HG03097 (cell line): Measurements from ENCODE around the gene TRDN.

Experiments used
- ATAC-seq: cut with Tn5 transposase; IDR thresholded peaks from one replicate; pipeline ENCODE4 v1.9.1; 2021; ENCODE audit not compliant: unreplicated experiment, low FRiP score

Gene TRDN

DNA sequence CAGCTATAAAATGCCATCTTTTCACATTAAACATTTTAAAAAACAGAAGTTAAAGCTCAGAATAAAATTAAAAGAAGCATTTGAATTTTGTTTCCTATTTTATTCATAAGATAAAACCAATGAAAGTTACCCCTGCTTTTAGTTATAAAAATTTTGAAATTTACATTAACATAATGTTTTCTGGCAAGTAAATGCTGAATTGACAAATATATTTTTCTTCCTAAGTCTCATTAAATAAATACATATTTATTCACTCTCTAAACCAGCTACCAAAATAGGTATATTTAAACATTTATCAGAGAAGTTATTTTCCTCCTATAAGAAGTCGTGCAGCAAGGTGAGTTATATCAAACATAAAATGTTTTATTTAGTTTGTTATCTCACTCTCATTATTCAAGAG is 213.6 kb downstream of the TRDN start:
- no peak for ATAC-seq

DNA sequence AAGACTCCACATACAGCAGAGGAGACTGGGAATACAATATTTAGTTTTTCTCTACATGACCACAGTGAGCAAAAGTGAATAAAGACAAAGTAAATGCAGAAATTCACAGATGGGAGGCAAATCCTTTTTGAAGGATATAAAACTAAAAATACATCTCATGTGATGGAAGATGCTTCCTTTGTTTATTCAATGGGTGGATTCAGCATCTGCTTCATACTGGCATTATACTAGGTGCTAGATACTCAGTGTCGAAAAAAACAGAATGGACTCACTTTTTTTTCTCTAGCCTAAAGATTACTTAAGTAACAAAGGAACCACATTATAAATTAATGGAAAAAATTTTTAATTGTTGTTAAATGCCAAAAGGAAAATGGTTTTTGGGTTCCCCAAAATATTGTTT is 216.2 kb downstream of the TRDN start:
- ATAC-seq = no peak

DNA sequence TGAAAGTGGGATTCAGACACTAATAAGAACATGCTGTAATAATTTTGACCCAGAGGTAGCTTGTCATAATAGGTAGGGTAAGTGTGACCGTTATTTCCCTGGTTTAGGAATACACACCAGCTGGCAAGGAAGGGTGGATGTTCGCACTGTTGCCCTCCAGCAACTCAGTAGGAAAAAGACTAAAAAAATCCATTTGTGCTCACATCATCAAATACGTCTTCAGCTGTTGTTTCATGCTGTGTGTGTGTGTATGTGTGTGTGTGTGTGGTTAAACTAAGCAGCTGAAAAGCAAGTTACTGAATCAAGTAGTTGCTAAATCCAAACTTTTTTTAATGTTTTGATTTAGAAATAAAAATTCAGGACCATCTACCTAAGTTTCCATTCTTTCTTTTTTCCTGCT is 218.7 kb downstream of the TRDN start:
- no peak for ATAC-seq

DNA sequence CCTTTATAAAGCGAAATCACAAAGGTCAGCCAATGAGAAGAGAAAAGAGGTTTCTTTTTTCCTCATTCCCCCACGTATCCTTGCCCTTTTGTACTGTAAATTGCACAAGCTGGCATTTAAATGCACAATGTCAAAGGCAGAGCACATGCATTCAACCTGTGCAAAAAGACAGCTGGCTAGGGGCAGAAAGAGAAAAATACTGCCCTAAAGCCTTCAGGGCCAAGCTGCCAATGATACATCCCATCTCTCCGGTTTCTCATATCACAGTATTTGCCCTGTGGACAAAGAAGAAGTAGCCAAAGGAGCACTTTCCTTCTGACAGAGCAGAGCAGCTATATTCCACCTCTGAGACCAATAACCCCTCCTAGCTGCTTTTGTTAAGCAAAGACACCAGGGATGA is 219.2 kb downstream of the TRDN start:
- ATAC-seq = no peak

DNA sequence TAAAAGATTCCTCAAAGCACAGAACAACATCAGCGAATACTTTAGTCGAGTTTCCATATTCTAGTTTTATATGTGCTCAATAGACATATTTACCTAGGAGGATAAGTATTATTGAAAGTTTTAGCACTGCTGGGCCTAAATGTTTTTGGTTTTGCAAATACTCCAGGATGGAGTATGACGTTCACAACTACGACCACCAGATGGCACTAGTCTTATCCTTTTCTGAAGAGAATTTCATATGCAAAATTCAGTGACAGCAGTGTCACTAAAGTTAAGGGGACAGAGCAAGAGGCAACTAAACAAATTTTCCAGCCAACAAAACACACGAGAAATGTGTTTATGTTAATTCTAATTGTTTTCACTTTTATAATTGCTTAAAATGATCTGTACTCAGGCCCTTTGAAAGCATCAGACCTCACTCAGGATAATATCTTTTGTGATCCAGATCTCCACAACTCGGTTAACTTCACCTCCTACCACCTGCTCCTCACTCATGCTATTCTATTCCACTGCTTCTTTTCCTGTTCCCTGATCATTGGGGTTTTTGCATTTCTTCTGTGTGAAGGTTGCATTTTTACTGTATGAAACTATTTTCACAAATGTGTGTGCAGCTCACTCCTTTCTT is 220.8 kb downstream of the TRDN start:
- ATAC-seq = peak; percentile 75

DNA sequence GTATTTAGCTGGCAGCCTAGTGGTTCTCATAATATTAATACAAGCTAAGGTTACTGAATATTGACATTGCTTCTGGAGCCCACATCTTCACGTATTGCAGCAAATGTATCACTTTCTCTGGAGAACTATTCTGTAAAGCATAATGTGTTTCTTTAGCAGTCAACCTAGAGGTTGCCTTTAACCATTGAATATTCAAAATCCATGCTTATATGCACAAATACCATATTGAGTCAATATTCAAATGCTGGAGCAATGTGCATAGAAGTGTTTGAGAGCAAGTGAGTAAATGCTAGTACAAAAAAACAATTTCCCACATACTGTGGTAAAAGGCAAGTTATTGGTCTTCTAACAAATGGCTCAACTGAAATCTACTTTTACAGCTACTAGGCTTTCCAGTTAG is 231.8 kb downstream of the TRDN start:
- ATAC-seq = no peak

DNA sequence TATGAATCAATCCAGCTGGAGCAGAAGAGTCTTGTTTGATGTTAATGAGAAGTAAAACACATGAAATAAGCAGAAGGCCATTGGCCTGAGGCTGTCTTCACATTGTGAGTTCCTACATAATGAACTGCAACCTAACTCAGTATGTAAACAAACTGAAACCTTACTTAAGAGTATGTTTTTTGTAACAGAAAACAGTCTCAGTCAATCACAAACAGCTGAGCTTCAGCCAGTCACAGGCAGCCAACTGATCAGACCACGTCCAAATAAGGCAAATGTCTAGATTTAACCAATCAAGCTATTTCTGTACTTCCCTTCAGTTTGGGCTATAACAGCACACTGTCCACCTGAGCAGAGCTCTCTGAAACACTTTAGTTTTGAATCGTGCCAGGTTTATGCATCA is 234.7 kb downstream of the TRDN start:
- ATAC-seq = peak; percentile 75

DNA sequence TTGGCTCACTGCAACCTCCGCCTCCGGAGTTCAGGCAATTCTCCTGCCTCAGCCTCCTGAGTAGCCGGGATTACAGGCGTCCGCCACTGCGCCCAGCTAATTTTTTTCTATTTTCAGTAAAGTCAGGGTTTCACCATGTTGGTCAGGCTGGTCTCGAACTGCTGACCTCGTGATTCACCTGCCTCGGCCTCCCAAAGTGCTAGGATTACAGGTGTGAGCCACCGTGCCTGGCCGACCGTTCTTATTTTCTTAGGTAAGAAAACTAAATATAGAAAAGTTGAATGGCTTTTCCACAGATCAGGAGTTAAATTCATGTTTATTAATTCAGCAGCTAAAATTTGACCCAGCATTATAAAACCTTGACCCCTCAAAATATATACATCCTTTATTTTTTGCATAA is 238.7 kb downstream of the TRDN start:
- ATAC-seq = no peak

DNA sequence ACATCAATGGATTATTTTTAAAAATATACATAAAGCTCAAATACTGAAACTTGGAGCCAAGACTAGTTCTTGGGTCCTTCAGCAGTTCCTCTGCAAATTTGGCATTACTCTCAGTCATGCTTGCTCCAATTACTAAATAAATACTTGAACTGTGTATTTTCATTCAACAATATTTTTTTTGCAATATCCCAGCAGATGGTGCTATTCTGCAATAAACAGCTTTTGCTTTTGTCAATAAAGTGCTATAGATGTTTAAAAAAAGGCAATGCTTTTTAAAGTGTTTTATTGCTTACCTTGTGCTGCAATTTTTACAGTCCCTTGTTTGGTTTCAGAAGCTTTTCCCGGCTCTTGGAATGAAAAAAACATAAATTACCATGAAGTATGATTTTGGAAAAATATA is 243.4 kb downstream of the TRDN start:
- ATAC-seq = no peak

DNA sequence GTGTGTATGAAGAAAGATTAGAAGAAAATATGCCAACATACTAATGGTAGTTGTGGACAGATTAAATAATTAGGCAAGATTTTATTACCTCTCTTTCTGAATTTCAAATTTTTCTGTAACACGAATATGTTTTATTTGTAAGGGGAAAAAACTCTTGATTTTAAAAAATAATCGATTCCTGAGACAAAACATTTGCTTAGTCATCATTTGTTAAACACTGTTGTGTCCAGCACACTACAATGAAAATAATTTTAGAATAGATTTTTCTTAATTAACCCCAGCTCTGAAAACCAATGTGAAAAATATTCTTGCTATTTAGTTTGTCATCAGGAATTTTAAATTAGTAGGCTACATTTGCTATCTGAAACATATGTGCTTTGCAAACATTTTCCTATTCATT is 253.0 kb downstream of the TRDN start:
- no peak for ATAC-seq

DNA sequence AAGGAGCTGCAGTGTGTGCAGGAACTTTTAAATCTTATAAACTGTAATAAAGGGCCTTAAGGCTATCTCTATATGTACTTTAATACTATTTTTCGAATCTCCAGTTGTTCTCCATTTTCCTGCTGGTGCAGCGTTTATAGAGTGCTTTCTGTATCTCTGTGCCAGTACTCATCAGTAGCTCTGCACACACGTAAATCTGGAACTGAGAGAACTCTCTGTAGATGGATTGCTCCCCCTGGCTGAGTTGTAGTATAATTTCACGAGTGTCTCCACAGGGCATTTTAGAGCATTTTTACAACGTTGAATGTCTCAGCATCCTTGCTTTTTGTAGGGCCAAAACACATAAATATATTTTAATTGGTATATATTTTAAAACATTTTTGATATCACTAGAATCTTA is 256.5 kb downstream of the TRDN start:
- ATAC-seq = no peak

DNA sequence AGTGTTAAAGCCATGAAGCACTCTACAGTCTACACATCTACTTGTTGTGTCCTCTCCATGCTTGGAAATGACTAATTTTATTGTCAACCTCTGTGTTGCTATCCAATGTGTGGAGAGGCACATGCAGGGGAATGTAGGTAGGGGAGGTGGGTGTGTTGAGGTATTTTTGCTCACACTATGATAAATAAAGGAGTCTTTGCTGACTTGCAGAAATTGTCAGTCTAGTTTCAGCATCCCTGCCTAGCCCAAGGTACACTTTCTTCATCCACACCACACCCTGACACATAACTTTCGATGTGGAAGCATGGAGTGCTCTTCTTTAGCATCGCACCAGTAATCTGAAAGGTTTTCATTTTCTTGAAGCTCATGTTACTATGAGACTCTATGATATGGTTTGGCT is 264.0 kb downstream of the TRDN start:
- no peak for ATAC-seq

DNA sequence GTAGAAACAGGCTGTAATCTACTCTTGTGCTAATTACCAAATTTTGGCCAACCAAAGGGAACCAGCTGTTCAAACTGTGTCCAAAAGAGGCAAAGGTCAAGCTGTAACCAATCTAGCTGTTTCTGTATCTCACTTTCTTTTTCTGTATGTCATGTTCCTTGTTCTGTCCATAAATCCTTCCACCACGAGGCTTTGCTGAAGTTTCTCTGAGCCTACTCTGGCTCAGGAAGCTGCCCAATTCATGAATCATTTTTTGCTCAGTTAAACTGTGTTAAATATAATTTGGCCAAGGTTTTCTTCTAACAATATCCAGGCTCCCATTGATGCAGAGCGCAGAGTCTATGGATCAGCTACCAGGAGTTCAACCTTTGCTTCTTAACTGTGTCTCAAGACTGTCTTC is 272.8 kb downstream of the TRDN start:
- ATAC-seq = no peak

DNA sequence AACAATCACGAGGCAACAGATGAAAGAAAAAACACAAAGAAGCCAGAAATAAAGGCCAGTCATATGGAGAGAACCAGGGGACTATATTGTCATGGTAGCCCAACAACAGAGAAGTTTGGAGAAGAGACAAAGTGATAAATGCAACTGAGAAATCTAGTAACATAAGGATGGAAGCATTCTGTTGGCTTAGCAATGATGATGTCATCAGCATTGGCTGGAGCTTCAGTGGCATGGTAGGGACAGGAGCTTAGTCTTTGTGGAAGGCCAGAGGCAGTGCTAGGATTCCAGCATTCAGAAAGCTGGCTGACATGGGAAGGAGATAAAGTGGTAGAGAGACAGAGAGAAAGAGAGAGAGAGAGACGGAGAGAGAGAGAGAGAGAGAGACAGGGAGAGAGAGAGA is 276.4 kb downstream of the TRDN start:
- no peak for ATAC-seq

DNA sequence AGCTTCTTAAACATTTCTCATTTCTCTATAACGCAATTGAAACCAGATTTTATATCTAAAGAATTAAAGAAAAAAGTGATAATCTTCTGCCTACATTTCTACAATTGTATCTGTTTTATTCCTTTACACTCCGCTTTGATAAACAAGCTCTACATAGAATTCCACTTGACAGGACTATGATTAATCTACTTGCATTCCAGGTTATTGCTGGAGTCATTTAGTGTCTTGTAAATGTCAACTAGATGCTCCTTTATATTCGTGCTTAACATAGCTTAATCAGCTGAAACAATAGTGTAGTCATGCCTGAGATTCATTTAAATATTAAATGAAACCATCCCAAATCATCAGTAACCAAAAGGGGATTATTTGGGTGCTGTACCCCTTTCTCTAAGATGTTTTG is 284.0 kb downstream of the TRDN start:
- no peak for ATAC-seq

DNA sequence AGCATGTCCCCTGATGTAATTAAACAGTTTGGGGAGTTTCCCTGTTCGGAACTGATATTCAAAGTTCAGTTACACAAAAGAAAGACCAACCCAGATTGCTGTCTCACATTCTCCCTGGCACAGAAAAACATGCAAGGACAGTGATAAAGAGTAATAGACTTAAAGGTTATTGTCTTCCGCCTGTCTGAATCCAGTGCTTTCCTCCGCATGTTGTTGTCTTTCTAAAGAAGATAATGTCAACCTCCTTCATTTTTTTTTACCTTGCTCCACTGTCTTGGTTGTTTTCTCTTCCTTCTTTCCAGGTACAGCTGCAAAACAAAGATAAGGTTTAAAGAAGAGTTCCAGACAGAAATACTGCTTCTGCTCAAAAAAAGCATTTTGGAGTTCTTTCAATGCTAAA is 284.5 kb downstream of the TRDN start:
- no peak for ATAC-seq

DNA sequence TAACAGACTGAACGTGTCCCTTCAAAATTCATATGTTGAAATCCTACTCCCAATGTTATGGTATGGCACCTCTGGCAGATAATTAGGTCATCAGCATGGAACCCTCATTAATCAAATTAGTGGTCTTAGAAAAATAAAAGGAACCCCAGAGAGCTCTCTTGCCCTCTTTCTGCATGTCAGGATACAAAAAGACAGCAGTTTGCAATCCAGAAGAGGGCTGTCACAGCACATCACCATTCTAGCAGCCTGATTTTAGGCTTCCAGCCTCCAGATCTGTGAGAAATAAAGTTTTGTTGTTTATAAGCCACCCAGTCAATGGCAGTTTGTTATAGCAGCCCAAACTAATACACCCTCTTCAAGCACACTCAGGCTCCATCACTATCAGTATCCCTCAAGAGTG is 292.9 kb downstream of the TRDN start:
- ATAC-seq = no peak

DNA sequence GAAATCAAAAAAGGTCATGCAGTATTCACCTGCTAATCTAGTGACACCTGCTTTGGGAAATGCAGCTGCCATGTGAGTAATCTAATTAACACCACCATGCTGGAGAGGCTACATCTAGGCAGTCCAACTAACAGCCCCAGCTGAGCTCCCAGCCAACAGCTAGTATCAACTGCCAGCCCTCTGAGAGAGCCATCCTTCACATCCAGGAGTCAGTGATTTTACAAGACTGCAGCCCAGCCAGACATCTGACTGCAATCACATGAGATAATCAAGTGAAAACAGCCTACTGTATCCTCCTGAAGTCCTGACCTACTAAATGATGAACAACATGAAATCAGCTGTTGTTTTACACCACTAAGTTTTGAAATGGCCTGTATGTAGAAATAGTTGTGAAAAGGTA is 298.4 kb downstream of the TRDN start:
- ATAC-seq = no peak

DNA sequence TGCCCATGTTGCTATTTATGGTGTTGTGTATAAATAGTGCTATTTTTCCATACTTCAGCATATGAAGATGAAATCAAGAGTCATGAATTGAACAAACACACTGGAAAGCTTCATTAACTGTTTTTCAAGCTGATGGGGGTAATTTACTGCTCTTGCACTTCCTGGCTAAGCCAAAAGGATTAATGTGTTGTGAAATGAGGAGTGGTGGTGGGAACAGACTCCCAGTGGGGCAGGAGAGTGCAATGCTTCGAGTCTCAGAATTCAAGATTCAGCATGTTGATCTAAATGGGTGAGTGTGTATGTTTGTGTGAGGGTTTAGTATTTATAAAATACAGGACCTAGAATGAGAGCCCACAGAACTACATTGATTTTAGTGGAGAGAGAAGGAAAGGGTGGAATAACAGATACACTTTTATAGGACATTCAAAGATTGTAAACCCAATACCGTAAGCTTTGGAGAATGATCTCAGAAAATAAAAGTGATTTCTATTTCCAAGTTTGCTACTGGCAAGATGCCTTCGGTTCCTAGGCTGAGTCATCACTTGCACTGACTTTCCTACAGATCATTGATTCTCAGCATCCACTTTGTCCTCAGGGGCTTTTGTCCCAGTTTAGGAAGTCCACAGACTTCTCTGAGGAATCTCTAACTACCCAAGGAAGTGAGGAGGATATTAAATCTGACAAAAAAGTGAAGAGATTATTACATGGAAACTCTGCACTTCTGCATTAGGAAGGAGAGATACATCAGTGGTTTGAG is 303.6 kb downstream of the TRDN start:
- no peak for ATAC-seq

DNA sequence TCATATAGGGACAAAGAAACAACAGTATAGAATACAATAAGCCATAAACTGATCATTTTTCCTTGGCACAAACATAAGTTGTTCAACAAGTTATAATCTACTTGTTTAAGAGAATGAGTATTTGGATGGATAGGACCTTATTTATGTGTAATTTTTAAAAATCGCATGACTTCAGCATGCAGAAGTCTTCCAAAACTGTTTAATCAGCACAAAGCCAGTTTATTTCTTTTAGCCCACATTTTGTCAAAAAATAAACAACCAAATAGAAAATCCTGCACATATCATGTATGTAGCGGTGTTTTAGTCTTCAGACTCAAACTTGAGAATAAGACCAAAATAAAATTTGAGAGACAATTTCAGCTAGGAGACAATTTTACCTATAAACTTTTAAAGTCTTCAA is 304.7 kb downstream of the TRDN start:
- ATAC-seq = no peak

DNA sequence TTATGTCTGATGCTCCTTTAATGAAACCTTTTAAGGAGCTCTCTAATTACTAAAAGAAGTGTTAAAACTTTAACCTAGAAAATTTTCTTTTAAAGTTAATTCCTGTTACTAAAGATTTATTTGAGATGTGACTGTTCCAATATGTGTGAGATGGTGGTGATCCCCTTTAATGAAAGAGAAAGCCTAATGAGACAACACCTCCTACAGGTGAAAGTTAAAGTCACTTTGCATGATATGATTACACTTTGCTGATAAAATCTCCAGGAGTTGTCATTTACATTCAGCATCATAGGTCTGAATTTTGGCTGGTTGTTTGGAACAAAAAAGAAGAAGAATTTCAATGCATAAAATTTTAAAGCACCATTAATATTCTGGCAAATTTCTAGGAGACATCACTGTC is 307.4 kb downstream of the TRDN start:
- no peak for ATAC-seq

DNA sequence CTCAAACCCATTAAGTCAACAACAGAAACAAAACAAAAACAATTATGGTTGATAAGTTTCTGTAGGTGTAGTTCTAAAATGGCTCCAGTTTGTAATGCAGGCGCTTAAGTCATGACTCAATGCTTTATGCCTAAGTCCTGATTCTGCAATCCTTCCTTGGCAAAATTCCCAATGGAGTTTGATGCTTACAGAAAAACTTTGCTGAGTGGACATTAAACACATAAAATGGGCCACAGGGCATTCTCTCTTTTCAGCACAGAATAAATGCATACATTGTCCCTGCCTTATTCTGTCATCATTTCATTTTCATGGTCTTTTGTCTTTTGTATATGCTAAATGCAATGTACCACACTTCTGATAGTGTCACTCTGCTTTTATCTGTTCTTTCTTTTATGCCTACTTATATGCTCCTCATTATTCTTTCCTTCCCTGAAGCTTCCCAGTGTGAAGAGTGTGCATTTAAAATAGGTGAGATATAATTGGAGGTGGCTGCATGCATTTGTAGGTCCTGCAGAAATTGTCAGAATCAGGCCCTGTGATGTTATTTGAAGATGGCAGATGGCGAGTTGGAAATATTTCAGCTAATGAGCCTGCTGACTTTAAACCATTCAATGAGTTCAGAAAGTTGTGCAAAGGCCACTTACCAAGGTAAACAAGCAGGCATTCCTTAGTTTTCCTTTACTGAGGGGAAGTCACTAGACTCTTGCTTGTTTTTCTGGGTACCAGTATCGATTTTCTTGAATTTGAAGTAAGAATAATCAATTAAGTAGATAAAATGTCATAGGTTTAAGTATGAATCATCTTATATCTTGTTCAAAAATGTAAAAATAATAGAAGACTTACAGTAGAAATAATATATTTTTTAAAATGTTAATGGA is 313.1 kb downstream of the TRDN start:
- no peak for ATAC-seq
